Prostate gland (tissue), 2 donors: ENCODE data around the gene EMC9.

ENCODE experiments used
- POLR2A ChIP-seq: fragments of 450-650 bp; IDR thresholded peaks from one replicate; pipeline ENCODE4 v1.6.1; 2016; ENCODE audit warnings: antibody characterized with exemption, mild to moderate bottlenecking
- POLR2AphosphoS5 ChIP-seq: sonication (generic); formaldehyde crosslinking; IDR thresholded peaks from one replicate; pipeline ENCODE4 v1.6.1; 2017; ENCODE audit warnings: antibody characterized with exemption
- TF ChIP-seq, protein P1 (sequence below), 4 experiments: fragments of 200-600 bp in 2 of 4; fragments of 450-650 bp in 2 of 4; sonication (generic) in 2 of 4; IDR thresholded peaks; 1 replicate in 3 of 4; 2 replicates in 1 of 4; pipeline ENCODE4 v1.5.1; 2016 to 2019; ENCODE audit warnings: antibody characterized with exemption in 4 of 4, mild to moderate bottlenecking in 2 of 4, moderate library complexity in 2 of 4

- TF ChIP-seq, protein P1, sequence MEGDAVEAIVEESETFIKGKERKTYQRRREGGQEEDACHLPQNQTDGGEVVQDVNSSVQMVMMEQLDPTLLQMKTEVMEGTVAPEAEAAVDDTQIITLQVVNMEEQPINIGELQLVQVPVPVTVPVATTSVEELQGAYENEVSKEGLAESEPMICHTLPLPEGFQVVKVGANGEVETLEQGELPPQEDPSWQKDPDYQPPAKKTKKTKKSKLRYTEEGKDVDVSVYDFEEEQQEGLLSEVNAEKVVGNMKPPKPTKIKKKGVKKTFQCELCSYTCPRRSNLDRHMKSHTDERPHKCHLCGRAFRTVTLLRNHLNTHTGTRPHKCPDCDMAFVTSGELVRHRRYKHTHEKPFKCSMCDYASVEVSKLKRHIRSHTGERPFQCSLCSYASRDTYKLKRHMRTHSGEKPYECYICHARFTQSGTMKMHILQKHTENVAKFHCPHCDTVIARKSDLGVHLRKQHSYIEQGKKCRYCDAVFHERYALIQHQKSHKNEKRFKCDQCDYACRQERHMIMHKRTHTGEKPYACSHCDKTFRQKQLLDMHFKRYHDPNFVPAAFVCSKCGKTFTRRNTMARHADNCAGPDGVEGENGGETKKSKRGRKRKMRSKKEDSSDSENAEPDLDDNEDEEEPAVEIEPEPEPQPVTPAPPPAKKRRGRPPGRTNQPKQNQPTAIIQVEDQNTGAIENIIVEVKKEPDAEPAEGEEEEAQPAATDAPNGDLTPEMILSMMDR (IDR thresholded peaks at IDR 0.05), result no peak
- no peak for TF ChIP-seq POLR2A
- no peak for TF ChIP-seq POLR2AphosphoS5
Observed at GRCh38 chr14:24176599-24176998, 35.2 kb upstream of the EMC9 start.
